Pancreas (tissue), 10 donors: Measurements from ENCODE around the gene CPAMD8. TPM values are rescaled to one million over a fixed set of nuclear protein-coding genes. Genes with fewer than 3 reads are reported as not detected.

Experiments used
- ATAC-seq, 4 donors: fragments of 200-7000 bp; cut with Tn5 transposase; one replicate each; pipeline versions ENCODE4 v1.8.0 to v1.9.1; 2020; ENCODE audit warnings: mild to moderate bottlenecking in 4 of 4, moderate library complexity in 4 of 4
- DNase-seq, 6 donors: peaks; one replicate each; pipeline ENCODE4 v3.0.0-alpha.2; 2020
- FAIRE-seq: peaks from 2 replicates; lab custom pipeline; 2012; peaks lifted over from hg19 to GRCh38; lab: Jason Lieb, UNC
- H3K27ac ChIP-seq, 4 donors: fragments of 200-600 bp; sonication (generic); 1 replicate in 3 of 4; 2 replicates in 1 of 4; pipeline versions ENCODE4 v1.5.0 to v1.8.0; 2020
- H3K27me3 ChIP-seq, 4 donors: fragments of 200-600 bp; one replicate each; pipeline ENCODE4 v1.8.0; 2021
- H3K36me3 ChIP-seq, 3 donors: fragments of 200-600 bp; sonication (generic) in 1 of 3; one replicate each; pipeline versions ENCODE4 v1.5.0 to v1.8.0; 2020 to 2021
- H3K4me1 ChIP-seq, 3 donors: fragments of 200-600 bp; one replicate each; pipeline ENCODE4 v1.8.0; 2021
- H3K4me3 ChIP-seq, 4 donors: fragments of 200-600 bp; sonication (generic) in 2 of 4; one replicate each; pipeline versions ENCODE4 v1.5.0 to v1.8.0; 2020 to 2021
- H3K9me3 ChIP-seq, 4 donors: fragments of 200-600 bp; one replicate each; pipeline ENCODE4 v1.8.0; 2021
- CTCF ChIP-seq, 4 donors: fragments of 200-600 bp; sonication (generic) in 3 of 4; IDR thresholded peaks; one replicate each; pipeline versions ENCODE4 v1.5.0 to v1.8.0; 2021; ENCODE audit warnings: antibody characterized with exemption in 4 of 4
- WGBS, 2 donors: extraction: QIAGEN DNeasy Blood & Tissue Kit; methylation state at CpG; one replicate each; pipeline ENCODE4 v1.1.7; 2013; 5-methylcytosine and 5-hydroxymethylcytosine counted together
- intact Hi-C, 3 donors: fragments of 100-400 bp; cut with DNase I; formaldehyde crosslinking; loops; one replicate each; pipeline versions ENCODE4 v1.11.1 to v1.14.2; 2022
- polyA plus RNA-seq, 2 donors: library from polyadenylated mRNA; stranded (reverse); fragments of 200-250 nt; gene quantifications; one replicate each; pipeline ENCODE4 v1.2.3, GENCODE V29; 2013
- total RNA-seq, 6 donors: library from RNA; stranded (reverse); fragmentation: NEBNext Ultra II Directional in 4 of 6; extraction: Animal tissue kit (Norgen Biotek cat#: 25700) in 4 of 6; gene quantifications; one replicate each; pipeline versions ENCODE4 v1.2.1 to v1.2.4, GENCODE V29; 2021 to 2023
- donor health status: healthy with polysubstance abuse.
- donor health status: DM: no; HTN: no; CAD: no; lungs with moderate emphysema.
- donor health status: DM: no; HTN: no; CAD: no.
- donor health status: control.
- donor health status: control.
- donor health status: Bipolar disorder and iron deficiency.
- donor health status: DM: yes; HTN: yes; CAD: no.
- donor health status: DM: no; HTN: no; CAD: no.
- donor health status: DM: no; HTN: no; CAD: no.
- donor health status: DM: yes; HTN: yes; CAD: no.

Gene CPAMD8
- total and polyA plus RNA-seq, 8 donors, result 0.60 to 5.2 (median 1.2) TPM

GRCh38 chr19:16934489-16934888 is 92.1 kb downstream of the CPAMD8 start:
- FAIRE-seq (no peak), DNase-seq (no peak), ATAC-seq (no peak)
- Histone ChIP-seq H3K4me3 (no peak overlapping the region), H3K9me3 (no peaks in the 10 kb centered on the region), H3K27me3 (no peaks in the 10 kb centered on the region), H3K36me3 (no peaks in the 10 kb centered on the region), H3K27ac (no peak overlapping the region), H3K4me1 (no peaks in the 10 kb centered on the region)
- intact Hi-C loops, result no loop called here
- 70 to 77% methylated on average over 1 of the region's 1 CpG for WGBS, 2 donors
- no peak for TF ChIP-seq CTCF (IDR thresholded peaks at IDR 0.05)

GRCh38 chr19:16931306-16931705 is 95.3 kb downstream of the CPAMD8 start:
- no peak for ATAC-seq
- no peak for TF ChIP-seq CTCF (IDR thresholded peaks at IDR 0.05)
- DNase-seq, result no peak
- Histone ChIP-seq H3K9me3 (no peaks in the 10 kb centered on the region), H3K27ac (no peak overlapping the region), H3K4me3 (no peak overlapping the region), H3K4me1 (no peaks in the 10 kb centered on the region), H3K36me3 (no peaks in the 10 kb centered on the region), H3K27me3 (no peaks in the 10 kb centered on the region)
- no peak for FAIRE-seq
- intact Hi-C loops, result no loop called here
- 88 to 91% methylated on average over 4 of the region's 4 CpGs for WGBS, 2 donors

GRCh38 chr19:16930753-16931152 is 95.9 kb downstream of the CPAMD8 start:
- WGBS, 2 donors, result 55 to 58% methylated on average over 5 of the region's 5 CpGs
- Histone ChIP-seq H3K4me1 (no peaks in the 10 kb centered on the region), H3K27me3 (no peaks in the 10 kb centered on the region), H3K4me3 (no peak overlapping the region), H3K27ac (no peak overlapping the region), H3K36me3 (no peaks in the 10 kb centered on the region), H3K9me3 (no peaks in the 10 kb centered on the region)
- DNase-seq, result peak in 1 of 6 donors; percentile 26
- FAIRE-seq, result no peak
- ATAC-seq, result no peak
- intact Hi-C loops, result no loop called here
- no peak for TF ChIP-seq CTCF (IDR thresholded peaks at IDR 0.05)

GRCh38 chr19:16928916-16929315 is 97.7 kb downstream of the CPAMD8 start:
- Histone ChIP-seq H3K4me3 (no peak overlapping the region), H3K27me3 (no peaks in the 10 kb centered on the region), H3K9me3 (no peaks in the 10 kb centered on the region), H3K27ac (no peak overlapping the region), H3K4me1 (no peaks in the 10 kb centered on the region), H3K36me3 (no peaks in the 10 kb centered on the region)
- no peak for FAIRE-seq
- no peak for TF ChIP-seq CTCF (IDR thresholded peaks at IDR 0.05)
- intact Hi-C loops, result no loop called here
- WGBS, 2 donors, result 80 to 89% methylated on average over 10 of the region's 10 CpGs
- no peak for DNase-seq
- no peak for ATAC-seq

GRCh38 chr19:16928351-16928750 is 98.3 kb downstream of the CPAMD8 start:
- no peaks in the 10 kb centered on the region for H3K27me3 ChIP-seq
- H3K4me3 ChIP-seq, result no peak overlapping the region
- intact Hi-C loops, result no loop called here
- no peak overlapping the region for H3K27ac ChIP-seq
- ATAC-seq, result no peak
- no peak for DNase-seq
- H3K9me3 ChIP-seq, result no peaks in the 10 kb centered on the region
- no peak for TF ChIP-seq CTCF (IDR thresholded peaks at IDR 0.05)
- WGBS, 2 donors, result 78 to 88% methylated on average over 2 of the region's 2 CpGs
- no peaks in the 10 kb centered on the region for H3K36me3 ChIP-seq
- no peak for FAIRE-seq
- no peaks in the 10 kb centered on the region for H3K4me1 ChIP-seq
